Upper lobe of left lung (tissue), 4 donors: ENCODE data around the gene HK1.

ENCODE experiments used
- POLR2AphosphoS5 ChIP-seq, 2 donors: sonication (generic); formaldehyde crosslinking; IDR thresholded peaks; one replicate each; pipeline ENCODE4 v1.5.1; 2017; ENCODE audit warnings: antibody characterized with exemption in 2 of 2
- TF ChIP-seq, protein P1 (sequence below), 6 experiments: fragments of 450-650 bp in 4 of 6; fragments of 200-600 bp in 2 of 6; sonication (generic) in 2 of 6; IDR thresholded peaks; one replicate each; pipeline ENCODE4 v1.5.1; 2016 to 2019; ENCODE audit warnings: antibody characterized with exemption in 6 of 6

DNA sequence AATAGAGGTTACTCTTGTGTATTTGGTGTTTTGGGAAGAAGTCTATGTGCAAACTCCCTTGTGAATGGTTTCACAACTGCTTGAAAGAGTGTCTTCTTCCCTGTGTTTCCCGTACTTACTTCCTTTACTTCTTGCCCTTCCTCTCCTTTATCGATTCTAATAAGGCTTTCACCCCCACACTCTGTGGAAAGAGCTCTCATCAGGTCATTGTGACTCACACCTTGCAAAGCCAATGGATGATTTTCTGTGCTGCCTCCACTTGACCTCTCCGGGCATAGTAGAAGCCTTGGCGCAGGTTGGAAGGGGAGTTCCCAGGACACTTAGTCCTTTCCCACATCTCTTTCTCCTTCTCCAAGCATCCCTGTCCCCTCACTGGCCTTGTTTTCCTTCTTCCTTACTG lies 166.7 kb downstream of the HK1 start:
- TF ChIP-seq, protein P1, sequence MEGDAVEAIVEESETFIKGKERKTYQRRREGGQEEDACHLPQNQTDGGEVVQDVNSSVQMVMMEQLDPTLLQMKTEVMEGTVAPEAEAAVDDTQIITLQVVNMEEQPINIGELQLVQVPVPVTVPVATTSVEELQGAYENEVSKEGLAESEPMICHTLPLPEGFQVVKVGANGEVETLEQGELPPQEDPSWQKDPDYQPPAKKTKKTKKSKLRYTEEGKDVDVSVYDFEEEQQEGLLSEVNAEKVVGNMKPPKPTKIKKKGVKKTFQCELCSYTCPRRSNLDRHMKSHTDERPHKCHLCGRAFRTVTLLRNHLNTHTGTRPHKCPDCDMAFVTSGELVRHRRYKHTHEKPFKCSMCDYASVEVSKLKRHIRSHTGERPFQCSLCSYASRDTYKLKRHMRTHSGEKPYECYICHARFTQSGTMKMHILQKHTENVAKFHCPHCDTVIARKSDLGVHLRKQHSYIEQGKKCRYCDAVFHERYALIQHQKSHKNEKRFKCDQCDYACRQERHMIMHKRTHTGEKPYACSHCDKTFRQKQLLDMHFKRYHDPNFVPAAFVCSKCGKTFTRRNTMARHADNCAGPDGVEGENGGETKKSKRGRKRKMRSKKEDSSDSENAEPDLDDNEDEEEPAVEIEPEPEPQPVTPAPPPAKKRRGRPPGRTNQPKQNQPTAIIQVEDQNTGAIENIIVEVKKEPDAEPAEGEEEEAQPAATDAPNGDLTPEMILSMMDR (IDR thresholded peaks at IDR 0.05): no peak
- TF ChIP-seq POLR2AphosphoS5 (IDR thresholded peaks at IDR 0.05): no peak
